ENCODE results near the gene REL.

REL gene

DNA sequence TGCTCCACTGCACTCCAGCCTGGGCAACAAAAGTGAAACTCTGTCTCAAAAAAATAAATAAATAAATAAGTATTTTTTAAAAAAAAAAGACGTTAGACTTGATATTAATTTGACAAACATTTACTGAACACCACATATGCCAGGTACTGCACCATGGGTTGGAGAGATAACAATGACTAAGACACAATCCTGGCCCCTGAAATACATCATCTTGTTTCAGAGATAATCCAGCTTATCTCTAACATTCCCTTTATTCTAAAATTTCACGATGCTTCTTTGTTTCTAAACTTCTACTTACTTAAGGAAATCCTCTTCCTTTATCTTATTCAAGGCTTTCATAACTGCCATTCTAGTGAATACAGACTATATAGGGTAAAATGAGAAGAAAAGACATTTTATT, 81.2 kb downstream of the REL start:
- in situ Hi-C loops (cut with MboI; ENCODE audit: low sequenced_read_pairs) = no loop called here

- in situ Hi-C loops (cut with MboI; ENCODE audit: low sequenced_read_pairs) = no loop called here
Measured at GRCh38 chr2:60963190-60963589, 81.8 kb downstream of the REL start.

- in situ Hi-C loops (cut with MboI; ENCODE audit: low sequenced_read_pairs) = no loop called here
Measured at GRCh38 chr2:60964651-60965498, 83.5 kb downstream of the REL start.

DNA sequence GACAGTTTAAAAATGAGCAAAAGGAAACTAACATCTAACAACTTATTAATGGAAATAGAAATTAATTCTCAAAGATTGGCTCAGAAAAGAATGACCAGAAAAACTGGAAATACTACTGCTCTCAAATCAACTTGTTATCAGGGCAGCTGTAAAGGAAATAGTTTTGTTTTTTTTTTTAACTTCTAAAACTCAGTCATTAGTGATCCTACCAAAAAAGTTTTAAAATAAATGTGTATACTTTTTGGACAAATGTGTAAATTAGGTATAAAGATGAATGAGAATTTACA, 84.1 kb downstream of the REL start:
- in situ Hi-C loops (cut with MboI; ENCODE audit: low sequenced_read_pairs) = no loop called here

DNA sequence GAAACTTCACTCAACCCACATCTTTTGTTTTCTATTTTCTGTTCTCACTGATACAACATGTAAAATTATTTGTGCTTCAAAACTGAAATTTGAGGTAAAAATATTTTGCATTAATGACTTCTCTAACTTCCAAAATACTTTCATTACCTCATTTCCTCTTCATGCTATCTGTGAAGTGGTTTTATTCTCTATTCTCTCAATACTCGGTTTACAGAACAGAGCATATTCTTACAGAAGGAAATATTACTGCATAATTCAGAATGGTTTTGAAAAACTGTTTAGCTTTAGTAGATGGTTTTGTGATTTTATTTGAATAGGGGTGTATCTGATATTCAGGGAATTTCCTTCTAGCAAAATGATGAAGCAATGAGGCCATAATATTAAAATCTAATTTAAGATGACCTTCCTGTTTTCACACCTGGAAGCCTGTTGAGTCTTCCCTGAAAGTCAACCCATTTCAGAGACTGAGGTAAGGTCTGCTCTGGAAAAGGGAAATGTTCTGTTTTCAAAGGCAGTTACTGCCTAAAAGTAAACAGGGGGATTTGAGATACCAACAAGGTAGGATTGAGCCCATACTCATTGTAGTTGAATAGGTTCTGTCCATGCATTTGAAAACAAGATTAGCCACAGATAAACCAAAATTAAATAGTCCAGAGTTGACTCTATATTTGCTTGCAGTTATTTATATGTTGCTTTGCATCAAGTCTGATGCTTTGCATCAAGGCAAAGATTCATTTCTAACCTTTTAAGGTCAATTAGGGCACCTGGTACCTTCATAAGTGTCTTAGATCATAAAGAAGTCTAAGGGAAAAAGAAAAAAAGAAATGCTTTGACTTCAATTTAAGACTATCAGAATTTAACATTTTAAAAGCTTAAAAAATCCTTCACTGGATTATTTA, 85.4 kb downstream of the REL start:
- in situ Hi-C loops (cut with MboI; ENCODE audit: low sequenced_read_pairs) = no loop called here

DNA sequence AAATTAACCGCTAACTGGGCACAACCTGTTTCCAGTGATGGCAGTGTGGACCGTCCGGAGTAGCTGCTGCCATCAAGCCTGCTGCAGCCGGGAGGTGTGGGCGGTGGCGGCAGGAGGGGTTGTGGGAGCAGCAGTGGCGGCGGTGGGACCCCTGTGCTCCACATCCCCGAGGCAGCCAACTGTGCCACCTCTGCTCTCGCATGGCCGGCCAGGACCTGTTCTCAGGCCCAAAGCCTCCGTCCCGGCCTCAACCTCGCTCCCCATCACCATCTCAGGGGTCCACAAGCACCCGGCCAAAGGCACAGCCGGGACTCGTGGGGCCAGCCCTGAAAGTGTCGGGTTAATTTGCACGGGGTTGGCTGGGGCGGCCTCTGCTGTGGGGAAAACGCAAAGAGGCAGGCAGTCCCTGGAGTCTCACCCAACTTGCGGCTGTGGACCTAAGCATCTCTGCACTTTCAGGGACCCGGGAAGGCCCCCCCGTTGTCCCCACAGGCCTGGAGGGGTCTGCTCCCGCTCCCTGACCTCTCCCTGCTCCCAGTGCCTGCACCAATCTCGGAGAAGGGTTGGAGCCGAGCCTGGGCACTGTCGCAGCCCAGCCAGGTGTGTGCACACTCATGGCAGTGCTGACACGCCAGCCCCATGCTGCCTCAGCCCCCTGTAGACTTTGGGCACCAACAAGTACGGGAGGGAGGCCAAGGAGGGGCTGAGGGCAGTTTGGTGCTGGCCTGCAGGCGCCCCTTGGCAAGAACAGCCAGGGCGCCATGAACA, 91.7 kb downstream of the REL start:
- in situ Hi-C loops (cut with MboI; ENCODE audit: low sequenced_read_pairs) = no loop called here

DNA sequence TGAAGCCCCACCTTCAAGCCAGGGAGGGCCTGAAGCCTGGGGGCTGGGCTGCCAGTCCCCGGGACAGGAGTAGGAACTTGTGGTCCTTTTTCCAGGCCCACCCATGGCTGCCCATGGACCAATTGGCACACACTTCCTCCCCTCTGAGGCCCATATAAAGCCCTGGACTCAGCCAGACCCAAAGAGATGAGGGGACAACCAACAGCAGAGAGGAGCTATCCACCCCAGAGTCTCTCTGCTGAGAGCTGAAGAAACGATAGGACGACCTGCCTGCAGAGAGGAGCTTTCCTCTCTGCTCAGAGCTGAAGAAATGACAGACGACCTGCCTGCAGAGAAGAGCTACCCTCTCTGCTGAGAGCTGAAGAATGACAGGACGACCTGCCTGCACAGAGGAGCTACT, 92.3 kb downstream of the REL start:
- in situ Hi-C loops (cut with MboI; ENCODE audit: low sequenced_read_pairs) = no loop called here

GRCh38 chr2:60974652-60975051, 93.3 kb downstream of the REL start:
- in situ Hi-C loops (cut with MboI; ENCODE audit: low sequenced_read_pairs) = no loop called here

Measured in HL-60/S4 treated with retinoic acid at 250 ng/mL for 4 days and 3 days (cell line).